IMR-90 (cell line): ENCODE results near the gene CHST2.

Experiments used
- BHLHE40 ChIP-seq: fragments of 150-350 bp; IDR thresholded peaks from 2 replicates; pipeline ENCODE4 v1.6.1; 2016; ENCODE audit warnings: mild to moderate bottlenecking, low read depth, low read length
- CEBPB ChIP-seq: IDR thresholded peaks from 2 replicates; pipeline ENCODE4 v1.6.1; 2012; ENCODE audit warnings: low read depth, low read length, improper control_type of control experiment
- CHD1 ChIP-seq: IDR thresholded peaks from 2 replicates; pipeline ENCODE4 v1.6.1; 2012; ENCODE audit warnings: low read depth, low read length, improper control_type of control experiment
- ELK1 ChIP-seq: fragments of 150-350 bp; IDR thresholded peaks from 2 replicates; pipeline ENCODE4 v1.6.1; 2016; ENCODE audit warnings: low read depth, mild to moderate bottlenecking, low read length, moderate library complexity, borderline replicate concordance
- MAFK ChIP-seq: IDR thresholded peaks from 2 replicates; pipeline ENCODE4 v1.6.1; 2012; ENCODE audit warnings: low read depth, low read length, improper control_type of control experiment
- MAZ ChIP-seq: IDR thresholded peaks from 2 replicates; pipeline ENCODE4 v1.6.1; 2012; ENCODE audit warnings: low read depth, mild to moderate bottlenecking, low read length, improper control_type of control experiment, moderate library complexity, borderline replicate concordance
- POLR2A ChIP-seq: IDR thresholded peaks from 2 replicates; pipeline ENCODE4 v1.6.1; 2012; ENCODE audit warnings: mild to moderate bottlenecking, low read depth, low read length
- RAD21 ChIP-seq: IDR thresholded peaks from 2 replicates; pipeline ENCODE4 v1.6.1; 2012; ENCODE audit warnings: low read length, improper control_type of control experiment
- RCOR1 ChIP-seq: IDR thresholded peaks from 2 replicates; pipeline ENCODE4 v1.6.1; 2012; ENCODE audit warnings: mild to moderate bottlenecking, low read length, improper control_type of control experiment; ENCODE audit not compliant: insufficient replicate concordance
- RFX5 ChIP-seq: IDR thresholded peaks from 2 replicates; pipeline ENCODE4 v1.8.0; 2012; ENCODE audit warnings: low read depth, mild to moderate bottlenecking, low read length, moderate library complexity
- SMC3 ChIP-seq: fragments of 150-350 bp; IDR thresholded peaks from 2 replicates; pipeline ENCODE4 v1.6.1; 2016; ENCODE audit warnings: low read depth, mild to moderate bottlenecking, antibody characterized with exemption, low read length, moderate library complexity
- USF2 ChIP-seq: fragments of 150-350 bp; IDR thresholded peaks from 2 replicates; pipeline ENCODE4 v1.6.1; 2017; ENCODE audit warnings: mild to moderate bottlenecking, antibody characterized with exemption, low read length, low read depth
- TF ChIP-seq, protein P1 (sequence below): conservative IDR thresholded peaks from 2 replicates; pipeline ENCODE4 v1.5.1; 2012; ENCODE audit warnings: mild to moderate bottlenecking, low read depth, low read length, improper control_type of control experiment

DNA sequence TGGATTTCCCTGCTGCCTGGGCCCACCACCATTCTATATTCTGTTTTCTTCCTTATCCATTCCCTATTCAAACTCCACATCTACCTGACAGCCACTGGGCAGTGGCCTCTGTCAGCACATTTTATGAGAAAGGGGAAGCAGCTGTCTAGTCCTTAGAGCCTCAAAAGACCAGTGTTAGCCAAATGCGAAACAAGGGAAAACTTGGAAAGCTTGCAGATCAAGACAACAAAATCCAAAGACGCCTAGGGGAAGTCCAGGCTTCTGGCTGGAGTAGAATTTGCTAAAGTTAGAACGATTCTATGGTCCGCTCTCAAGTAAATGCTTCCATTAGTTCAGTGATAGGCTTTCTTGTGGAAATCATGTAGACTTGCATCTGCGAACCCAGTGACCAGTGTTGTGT is 39.4 kb upstream of the CHST2 start:
- TF ChIP-seq, protein P1, sequence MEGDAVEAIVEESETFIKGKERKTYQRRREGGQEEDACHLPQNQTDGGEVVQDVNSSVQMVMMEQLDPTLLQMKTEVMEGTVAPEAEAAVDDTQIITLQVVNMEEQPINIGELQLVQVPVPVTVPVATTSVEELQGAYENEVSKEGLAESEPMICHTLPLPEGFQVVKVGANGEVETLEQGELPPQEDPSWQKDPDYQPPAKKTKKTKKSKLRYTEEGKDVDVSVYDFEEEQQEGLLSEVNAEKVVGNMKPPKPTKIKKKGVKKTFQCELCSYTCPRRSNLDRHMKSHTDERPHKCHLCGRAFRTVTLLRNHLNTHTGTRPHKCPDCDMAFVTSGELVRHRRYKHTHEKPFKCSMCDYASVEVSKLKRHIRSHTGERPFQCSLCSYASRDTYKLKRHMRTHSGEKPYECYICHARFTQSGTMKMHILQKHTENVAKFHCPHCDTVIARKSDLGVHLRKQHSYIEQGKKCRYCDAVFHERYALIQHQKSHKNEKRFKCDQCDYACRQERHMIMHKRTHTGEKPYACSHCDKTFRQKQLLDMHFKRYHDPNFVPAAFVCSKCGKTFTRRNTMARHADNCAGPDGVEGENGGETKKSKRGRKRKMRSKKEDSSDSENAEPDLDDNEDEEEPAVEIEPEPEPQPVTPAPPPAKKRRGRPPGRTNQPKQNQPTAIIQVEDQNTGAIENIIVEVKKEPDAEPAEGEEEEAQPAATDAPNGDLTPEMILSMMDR = no peak
- TF ChIP-seq RAD21 = no peak
- no peak for TF ChIP-seq POLR2A
- no peak for TF ChIP-seq BHLHE40
- no peak for TF ChIP-seq CEBPB
- TF ChIP-seq RCOR1 = no peak
- TF ChIP-seq MAZ = no peak
- TF ChIP-seq CHD1 = no peak
- no peak for TF ChIP-seq MAFK
- TF ChIP-seq SMC3 = no peak
- no peak for TF ChIP-seq ELK1
- TF ChIP-seq USF2 = no peak
- no peak for TF ChIP-seq RFX5
